BE2C (cell line): ENCODE data around the gene ME3.

Experiments
- DNase-seq: peaks from one replicate; pipeline ENCODE4 v3.0.0-alpha.2; 2020
- H3K27me3 ChIP-seq: fragments of 250-450 bp; sonication (Bioruptor Pico); 2 replicates; pipeline ENCODE4 v1.5.1; 2020; ENCODE audit warnings: mild to moderate bottlenecking
- H3K36me3 ChIP-seq: fragments of 250-450 bp; sonication (Bioruptor Pico); 2 replicates; pipeline ENCODE4 v1.5.1; 2020; ENCODE audit warnings: mild to moderate bottlenecking
- H3K4me1 ChIP-seq: fragments of 250-450 bp; sonication (Bioruptor Pico); 2 replicates; pipeline ENCODE4 v1.5.1; 2020
- H3K4me3 ChIP-seq: 2 replicates; pipeline ENCODE4 v1.5.1; 2011; ENCODE audit warnings: low read depth, low read length
- H3K9me3 ChIP-seq: fragments of 250-450 bp; sonication (Bioruptor Pico); 2 replicates; pipeline ENCODE4 v1.5.1; 2020
- CTCF ChIP-seq: IDR thresholded peaks from 2 replicates; pipeline ENCODE4 v1.5.1; 2012; ENCODE audit warnings: mild to moderate bottlenecking, low read depth, low read length

Gene ME3

GRCh38 chr11:86704710-86705109 is 32.3 kb upstream of the ME3 start:
- no peak for DNase-seq
- TF ChIP-seq CTCF, result no peak
- H3K9me3 ChIP-seq, result no peaks in the 10 kb centered on the region

GRCh38 chr11:86703987-86704386 is 31.6 kb upstream of the ME3 start:
- Histone ChIP-seq H3K36me3 (no peaks in the 10 kb centered on the region), H3K9me3 (no peaks in the 10 kb centered on the region), H3K27me3 (peaks cover 4% of the 10 kb centered on the region), H3K4me1 (no peaks in the 10 kb centered on the region), H3K4me3 (no peak overlapping the region)
- TF ChIP-seq CTCF, result no peak
- no peak for DNase-seq

More at GRCh38 chr11:86704710-86705109, 32.3 kb upstream of the ME3 start:
- H3K27me3 ChIP-seq, result peaks cover 4% of the 10 kb centered on the region
- H3K4me1 ChIP-seq, result no peaks in the 10 kb centered on the region
- no peak overlapping the region for H3K4me3 ChIP-seq
- H3K36me3 ChIP-seq, result no peaks in the 10 kb centered on the region

GRCh38 chr11:86702220-86702983 is 30.0 kb upstream of the ME3 start:
- Histone ChIP-seq H3K4me3 (no peak overlapping the region), H3K27me3 (peaks cover 4% of the 10 kb centered on the region), H3K4me1 (no peaks in the 10 kb centered on the region), H3K36me3 (no peaks in the 10 kb centered on the region), H3K9me3 (no peaks in the 10 kb centered on the region)
- TF ChIP-seq CTCF, result no peak
- DNase-seq, result no peak

- TF ChIP-seq CTCF, result no peak
- no peak for DNase-seq
- no peaks in the 10 kb centered on the region for H3K36me3 ChIP-seq
- 0 out of 2 replicates have a peak, but pooled peaks cover 3% of the 10 kb centered on the region for H3K27me3 ChIP-seq
- no peaks in the 10 kb centered on the region for H3K9me3 ChIP-seq
- no peak overlapping the region for H3K4me3 ChIP-seq
- H3K4me1 ChIP-seq, result no peaks in the 10 kb centered on the region
These were observed 26.8 kb upstream of the ME3 start for GRCh38 chr11:86699040-86699791.

GRCh38 chr11:86698639-86699038 is 26.2 kb upstream of the ME3 start:
- no peaks in the 10 kb centered on the region for H3K36me3 ChIP-seq
- no peak overlapping the region for H3K4me3 ChIP-seq
- H3K4me1 ChIP-seq, result no peaks in the 10 kb centered on the region
- H3K9me3 ChIP-seq, result no peaks in the 10 kb centered on the region
- DNase-seq, result no peak
- H3K27me3 ChIP-seq, result 0 out of 2 replicates have a peak, but pooled peaks cover 3% of the 10 kb centered on the region
- no peak for TF ChIP-seq CTCF

GRCh38 chr11:86696451-86696850 is 24.0 kb upstream of the ME3 start:
- H3K36me3 ChIP-seq, result no peaks in the 10 kb centered on the region
- no peak for DNase-seq
- no peaks in the 10 kb centered on the region for H3K4me1 ChIP-seq
- H3K4me3 ChIP-seq, result no peak overlapping the region
- no peaks in the 10 kb centered on the region for H3K9me3 ChIP-seq
- H3K27me3 ChIP-seq, result 0 out of 2 replicates have a peak, but pooled peaks cover 3% of the 10 kb centered on the region
- TF ChIP-seq CTCF, result no peak
